ENCODE measurements around the gene SUN2. TPM values are rescaled to one million over a fixed set of nuclear protein-coding genes. Genes with fewer than 3 reads are reported as not detected.
A peak's percentile ranks its signal among the peaks of the same experiment; 100 is the strongest.

SUN2 gene
- total RNA-seq, 3 donors from 2014 or later: 173 to 577 (median 266) TPM

- Histone ChIP-seq H3K4me3 (peak overlapping the region in 1 of 3 donors; percentile 97), H3K4me1 (peaks cover 0 to 30% of the 10 kb centered on the region in 2 donors), H3K9me3 (no peaks in the 10 kb centered on the region), H3K36me3 (no peaks in the 10 kb centered on the region), H3K27me3 (no peaks in the 10 kb centered on the region), H3K27ac (peak overlapping the region; percentile 62 to 91)
- intact Hi-C loops (cut with DNase I; ENCODE audit: low total_unique reads): no loop called here
- DNase-seq (ENCODE audit: low spot score in 2 of 2): peak in 1 of 2 donors; percentile 20
- no peak for TF ChIP-seq POLR2A (IDR thresholded peaks at IDR 0.05)
- TF ChIP-seq CTCF (IDR thresholded peaks at IDR 0.05): no peak
- no peak for TF ChIP-seq POLR2AphosphoS5 (IDR thresholded peaks at IDR 0.05)
Observed at GRCh38 chr22:38696606-38697424, 59.0 kb downstream of the SUN2 start.

- H3K4me3 ChIP-seq: no peak overlapping the region
- intact Hi-C loops (cut with DNase I; ENCODE audit: low total_unique reads): no loop called here
Observed at GRCh38 chr22:38694940-38695339, 60.9 kb downstream of the SUN2 start.

GRCh38 chr22:38694049-38694448 is 61.7 kb downstream of the SUN2 start:
- peaks cover 0 to 25% of the 10 kb centered on the region in 2 donors for H3K4me1 ChIP-seq
- no peaks in the 10 kb centered on the region for H3K27me3 ChIP-seq
- no peak overlapping the region for H3K4me3 ChIP-seq
- TF ChIP-seq CTCF (IDR thresholded peaks at IDR 0.05): no peak
- no peak for TF ChIP-seq POLR2AphosphoS5 (IDR thresholded peaks at IDR 0.05)
- no peak for TF ChIP-seq POLR2A (IDR thresholded peaks at IDR 0.05)
- H3K36me3 ChIP-seq: no peaks in the 10 kb centered on the region
- H3K27ac ChIP-seq: no peak overlapping the region
- intact Hi-C loops (cut with DNase I; ENCODE audit: low total_unique reads): no loop called here
- DNase-seq (ENCODE audit: low spot score in 2 of 2): peak in 1 of 2 donors; percentile 30
- H3K9me3 ChIP-seq: no peaks in the 10 kb centered on the region

More at GRCh38 chr22:38694940-38695339, 60.9 kb downstream of the SUN2 start:
- H3K36me3 ChIP-seq: no peaks in the 10 kb centered on the region
- no peaks in the 10 kb centered on the region for H3K27me3 ChIP-seq
- no peaks in the 10 kb centered on the region for H3K9me3 ChIP-seq
- no peak for DNase-seq (ENCODE audit: low spot score in 2 of 2)
- H3K4me1 ChIP-seq: peaks cover 0 to 30% of the 10 kb centered on the region in 2 donors
- no peak for TF ChIP-seq CTCF (IDR thresholded peaks at IDR 0.05)
- no peak for TF ChIP-seq POLR2A (IDR thresholded peaks at IDR 0.05)
- no peak for TF ChIP-seq POLR2AphosphoS5 (IDR thresholded peaks at IDR 0.05)
- H3K27ac ChIP-seq: no peak overlapping the region

- no peaks in the 10 kb centered on the region for H3K36me3 ChIP-seq
- no peak overlapping the region for H3K4me3 ChIP-seq
- H3K27ac ChIP-seq: no peak overlapping the region
- intact Hi-C loops (cut with DNase I; ENCODE audit: low total_unique reads): no loop called here
- TF ChIP-seq POLR2AphosphoS5 (IDR thresholded peaks at IDR 0.05) (no peak), CTCF (IDR thresholded peaks at IDR 0.05) (no peak), POLR2A (IDR thresholded peaks at IDR 0.05) (no peak)
- H3K9me3 ChIP-seq: no peaks in the 10 kb centered on the region
- H3K27me3 ChIP-seq: no peaks in the 10 kb centered on the region
- DNase-seq (ENCODE audit: low spot score in 2 of 2): no peak
- no peaks in the 10 kb centered on the region for H3K4me1 ChIP-seq
Observed at GRCh38 chr22:38689651-38690050, 66.1 kb downstream of the SUN2 start.

- no peaks in the 10 kb centered on the region for H3K36me3 ChIP-seq
- intact Hi-C loops (cut with DNase I; ENCODE audit: low total_unique reads): no loop called here
Observed at GRCh38 chr22:38685761-38686160, 70.0 kb downstream of the SUN2 start.

More at GRCh38 chr22:38685761-38686160, 70.0 kb downstream of the SUN2 start:
- no peaks in the 10 kb centered on the region for H3K27me3 ChIP-seq
- no peaks in the 10 kb centered on the region for H3K4me1 ChIP-seq
- H3K27ac ChIP-seq: no peak overlapping the region
- no peak for DNase-seq (ENCODE audit: low spot score in 2 of 2)
- TF ChIP-seq CTCF (IDR thresholded peaks at IDR 0.05) (no peak), POLR2A (IDR thresholded peaks at IDR 0.05) (no peak), POLR2AphosphoS5 (IDR thresholded peaks at IDR 0.05) (no peak)
- H3K9me3 ChIP-seq: no peaks in the 10 kb centered on the region
- no peak overlapping the region for H3K4me3 ChIP-seq
